Epithelial cell of esophagus (primary cell): ENCODE measurements around the gene SMIM13.

Experiments
- DNase-seq: peaks from one replicate; pipeline ENCODE4 v3.0.0; 2010; ENCODE audit warnings: low read depth
- H3K4me3 ChIP-seq: 2 replicates; pipeline ENCODE4 v1.5.1; 2011; ENCODE audit warnings: mild to moderate bottlenecking, low read length, control low read depth
- CTCF ChIP-seq: IDR thresholded peaks from 2 replicates; pipeline ENCODE4 v1.5.1; 2011; ENCODE audit warnings: low read depth, mild to moderate bottlenecking, low read length, control low read depth, inconsistent platforms; ENCODE audit not compliant: insufficient read depth; ENCODE audit errors: missing control alignments

Gene SMIM13

GRCh38 chr6:11132194-11132888 lies 38.7 kb downstream of the SMIM13 start:
- no peak for DNase-seq
- TF ChIP-seq CTCF, result no peak

GRCh38 chr6:11133281-11133680 lies 39.6 kb downstream of the SMIM13 start:
- no peak for DNase-seq
- TF ChIP-seq CTCF, result no peak
- no peak overlapping the region for H3K4me3 ChIP-seq

More at GRCh38 chr6:11132194-11132888, 38.7 kb downstream of the SMIM13 start:
- H3K4me3 ChIP-seq, result no peak overlapping the region

- H3K4me3 ChIP-seq, result no peak overlapping the region
- no peak for TF ChIP-seq CTCF
- no peak for DNase-seq
These were observed 43.2 kb downstream of the SMIM13 start for GRCh38 chr6:11136809-11137208.

- H3K4me3 ChIP-seq, result no peak overlapping the region
- no peak for TF ChIP-seq CTCF
- DNase-seq, result peak; percentile 99
These were observed 45.7 kb downstream of the SMIM13 start for GRCh38 chr6:11139051-11139960.

GRCh38 chr6:11140056-11140455 lies 46.4 kb downstream of the SMIM13 start:
- DNase-seq, result peak; percentile 48
- no peak for TF ChIP-seq CTCF
- H3K4me3 ChIP-seq, result no peak overlapping the region

- DNase-seq, result no peak
- H3K4me3 ChIP-seq, result no peak overlapping the region
- no peak for TF ChIP-seq CTCF
These were observed 47.7 kb downstream of the SMIM13 start for GRCh38 chr6:11141295-11141694.
